COLO668 (cell line): ENCODE measurements around the gene CEP192.

Source experiments
- DNase-seq: peaks from one replicate; lab custom pipeline; 2025; ENCODE audit not compliant: unreplicated experiment; lab: John Stamatoyannopoulos, UW

The CEP192 gene

GRCh38 chr18:13099113-13099512 is 108.0 kb downstream of the CEP192 start:
- no peak for DNase-seq

- no peak for DNase-seq
Measured at GRCh38 chr18:13100942-13101658, 109.9 kb downstream of the CEP192 start.

DNA sequence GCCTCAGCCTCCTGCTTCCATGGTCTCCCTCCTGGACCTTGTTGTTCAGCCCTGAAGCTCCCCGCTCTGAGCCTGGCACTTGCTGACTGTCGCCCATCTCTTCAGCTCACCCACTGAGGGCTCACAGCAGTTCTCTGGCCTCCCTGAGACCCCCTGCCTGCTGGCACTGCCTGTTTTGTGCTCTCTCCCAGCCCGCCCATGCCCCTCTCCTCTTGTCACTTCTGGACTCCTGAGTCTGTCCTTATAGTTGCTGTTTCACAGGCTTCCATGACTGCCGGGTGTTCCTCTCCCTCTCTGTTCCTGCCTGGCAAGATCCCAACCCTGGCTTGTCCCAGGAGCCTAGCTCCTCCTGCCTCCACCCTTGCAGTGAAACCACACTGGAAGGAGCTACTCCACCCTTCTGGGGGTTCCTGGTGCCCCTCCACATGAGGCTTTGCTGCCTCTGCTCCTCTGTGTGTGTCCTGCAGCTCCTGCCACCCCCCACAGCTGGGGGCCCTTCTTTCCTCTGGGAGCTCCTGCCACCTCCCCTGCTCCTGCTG is 110.6 kb downstream of the CEP192 start:
- no peak for DNase-seq

GRCh38 chr18:13103366-13103765 is 112.2 kb downstream of the CEP192 start:
- DNase-seq = no peak

GRCh38 chr18:13105059-13105458 is 113.9 kb downstream of the CEP192 start:
- DNase-seq = no peak

GRCh38 chr18:13107074-13107473 is 115.9 kb downstream of the CEP192 start:
- DNase-seq = no peak

GRCh38 chr18:13108330-13108729 is 117.2 kb downstream of the CEP192 start:
- DNase-seq = no peak

DNA sequence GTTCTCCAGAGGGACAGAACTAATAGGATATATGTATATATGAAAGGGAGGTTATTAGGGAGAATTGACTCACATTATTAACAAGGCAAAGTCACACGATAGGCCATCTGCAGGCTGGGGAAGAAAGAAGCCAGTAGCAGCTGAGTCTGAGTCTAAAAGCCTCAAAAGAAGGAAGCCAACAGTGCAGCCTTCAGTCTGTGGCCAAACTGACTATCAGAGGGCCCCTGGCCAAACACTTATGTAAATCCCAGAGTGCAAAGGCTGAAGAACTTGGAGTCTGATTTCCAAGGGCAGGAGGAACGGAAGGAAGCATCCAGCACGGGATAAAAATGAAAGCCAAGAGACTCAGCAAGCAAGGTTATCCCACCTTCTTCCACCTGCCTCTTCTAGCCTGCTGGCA is 119.4 kb downstream of the CEP192 start:
- DNase-seq = no peak

- peak; percentile 58 for DNase-seq
Measured at GRCh38 chr18:13112982-13113381, 121.8 kb downstream of the CEP192 start.

DNA sequence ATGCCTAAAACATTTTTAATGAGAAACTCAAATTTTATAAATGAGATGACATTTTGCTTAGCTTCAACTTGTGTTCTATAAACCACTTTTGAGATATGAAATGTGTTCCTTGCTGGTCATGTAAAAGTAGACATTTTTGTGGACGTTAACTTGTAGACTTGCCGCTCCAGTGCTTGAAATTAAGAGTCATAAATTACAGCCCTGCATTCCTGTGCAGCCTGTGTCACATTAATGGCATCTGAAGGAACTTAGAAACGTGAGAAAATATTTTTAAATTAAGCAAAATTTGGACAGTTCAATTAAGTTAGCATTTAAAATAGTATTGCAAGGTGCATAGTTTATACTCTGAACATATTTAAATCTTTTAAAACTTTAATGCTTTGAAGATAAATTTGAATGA is 129.1 kb downstream of the CEP192 start:
- DNase-seq = no peak

GRCh38 chr18:13120983-13121441 is 129.8 kb downstream of the CEP192 start:
- DNase-seq = no peak

- DNase-seq = no peak
Measured at GRCh38 chr18:13124411-13124810, 133.2 kb downstream of the CEP192 start.

GRCh38 chr18:13125191-13125590 is 134.0 kb downstream of the CEP192 start:
- no peak for DNase-seq

DNA sequence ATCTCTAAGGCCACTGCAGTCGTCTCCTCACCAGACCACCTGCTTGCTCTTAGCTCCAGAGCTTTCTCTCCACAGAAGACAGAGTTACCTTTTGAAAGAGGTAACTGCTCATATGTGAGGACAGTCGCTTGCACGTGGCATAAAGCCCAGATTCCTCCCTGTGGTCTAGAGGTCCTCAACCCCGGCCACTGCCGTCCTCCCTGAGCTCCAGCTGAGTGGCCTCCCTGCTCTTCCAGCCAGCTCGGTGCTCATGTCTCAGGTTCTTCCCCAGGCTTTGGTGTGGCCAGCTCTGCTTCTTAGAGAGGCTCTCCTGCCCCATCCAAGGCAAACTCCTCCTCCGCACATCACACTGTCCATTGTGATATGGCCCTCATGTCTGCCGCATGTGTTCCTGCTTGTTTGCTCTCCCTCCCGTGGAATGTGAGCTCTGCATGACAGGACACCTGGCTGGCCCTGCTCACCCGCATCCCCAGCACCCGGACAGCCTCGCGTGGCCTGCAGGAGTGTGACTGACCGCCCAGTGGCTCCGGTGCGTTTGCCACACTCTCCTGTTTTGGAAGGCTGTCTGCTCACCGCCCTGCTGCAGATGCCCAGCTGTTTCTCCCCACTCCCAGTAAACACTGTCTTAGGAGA is 135.9 kb downstream of the CEP192 start:
- DNase-seq = no peak

GRCh38 chr18:13131283-13131682 is 140.1 kb downstream of the CEP192 start:
- no peak for DNase-seq

DNA sequence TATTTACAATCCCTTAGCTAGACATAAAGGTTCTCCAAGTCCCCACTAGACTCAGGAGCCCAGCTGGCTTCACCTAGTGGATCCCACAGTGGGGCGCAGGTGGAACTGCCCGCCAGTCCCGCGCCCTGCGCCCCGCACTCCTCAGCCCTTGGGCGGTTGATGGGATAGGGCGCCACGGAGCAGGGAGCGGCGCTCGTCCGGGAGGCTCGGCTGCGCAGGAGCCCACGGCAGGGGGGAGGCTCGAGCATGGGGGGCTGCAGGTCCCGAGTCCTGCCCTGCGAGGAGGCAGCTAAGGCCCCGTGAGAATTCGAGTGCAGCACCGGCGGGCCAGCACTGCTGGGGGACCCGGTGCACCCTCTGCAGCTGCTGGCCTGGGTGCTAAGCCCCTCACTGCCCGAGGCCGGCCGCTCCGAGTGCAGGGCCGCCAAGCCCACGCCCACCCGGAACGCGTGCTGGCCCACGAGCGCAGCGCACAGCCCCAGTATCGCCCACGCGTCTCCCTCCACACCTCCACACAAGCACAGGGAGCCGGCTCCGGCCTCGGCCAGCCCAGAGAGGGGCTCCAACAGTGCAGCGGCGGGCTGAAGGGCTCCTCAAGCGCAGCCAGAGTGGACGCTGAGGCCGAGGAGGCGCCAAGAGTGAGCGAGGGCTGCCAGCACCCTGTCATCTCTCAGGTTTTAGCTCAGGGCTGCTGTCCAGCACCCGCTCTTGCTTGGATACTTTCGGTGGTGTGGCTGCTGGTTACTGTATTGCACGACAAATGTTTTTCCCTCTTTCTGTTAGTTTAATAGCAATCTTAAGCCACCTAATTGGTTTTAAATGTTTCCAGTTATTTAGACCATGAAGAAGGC is 143.6 kb downstream of the CEP192 start:
- DNase-seq = no peak

DNA sequence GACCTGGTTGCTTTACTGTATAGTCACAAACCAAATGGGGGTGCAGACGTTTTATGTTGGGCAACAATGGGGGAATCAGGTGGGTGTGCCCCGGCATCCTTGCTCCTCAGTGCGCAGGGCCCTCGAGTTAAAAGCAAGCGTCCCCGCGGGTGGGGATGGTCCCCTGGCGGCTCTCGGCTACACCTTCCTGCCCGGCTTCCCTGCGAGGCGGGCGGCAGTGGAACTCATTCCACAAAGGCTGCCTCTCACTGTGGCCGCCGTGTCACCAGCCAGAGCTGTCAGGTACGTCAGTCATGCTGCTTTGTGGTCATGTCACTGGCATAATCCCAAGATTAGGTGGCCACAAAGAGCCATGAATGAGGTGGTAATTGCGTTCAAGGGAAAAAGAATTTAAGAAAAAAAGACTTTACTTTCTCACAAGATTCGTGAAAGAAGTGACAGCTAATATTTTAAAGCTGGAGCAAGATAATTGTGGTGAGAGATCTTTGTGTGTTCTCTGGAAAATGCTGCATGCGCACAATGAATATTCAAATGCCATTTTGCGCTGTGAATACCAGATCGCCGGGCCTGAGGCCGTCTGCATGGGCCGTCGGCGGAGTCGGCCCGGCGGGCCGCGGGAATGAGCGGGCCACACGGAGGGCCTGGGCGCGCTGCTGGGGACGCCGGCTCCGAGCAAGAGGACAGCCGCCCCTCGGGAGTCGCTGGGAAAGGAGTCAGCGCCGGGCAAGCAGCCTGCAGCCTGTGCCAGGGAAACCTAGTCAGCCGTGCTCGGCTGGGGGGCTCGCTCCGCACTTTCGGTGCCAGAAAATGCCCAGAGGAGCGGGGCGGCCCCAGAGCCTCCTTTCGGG is 145.1 kb downstream of the CEP192 start:
- peak; percentile 65 for DNase-seq

DNA sequence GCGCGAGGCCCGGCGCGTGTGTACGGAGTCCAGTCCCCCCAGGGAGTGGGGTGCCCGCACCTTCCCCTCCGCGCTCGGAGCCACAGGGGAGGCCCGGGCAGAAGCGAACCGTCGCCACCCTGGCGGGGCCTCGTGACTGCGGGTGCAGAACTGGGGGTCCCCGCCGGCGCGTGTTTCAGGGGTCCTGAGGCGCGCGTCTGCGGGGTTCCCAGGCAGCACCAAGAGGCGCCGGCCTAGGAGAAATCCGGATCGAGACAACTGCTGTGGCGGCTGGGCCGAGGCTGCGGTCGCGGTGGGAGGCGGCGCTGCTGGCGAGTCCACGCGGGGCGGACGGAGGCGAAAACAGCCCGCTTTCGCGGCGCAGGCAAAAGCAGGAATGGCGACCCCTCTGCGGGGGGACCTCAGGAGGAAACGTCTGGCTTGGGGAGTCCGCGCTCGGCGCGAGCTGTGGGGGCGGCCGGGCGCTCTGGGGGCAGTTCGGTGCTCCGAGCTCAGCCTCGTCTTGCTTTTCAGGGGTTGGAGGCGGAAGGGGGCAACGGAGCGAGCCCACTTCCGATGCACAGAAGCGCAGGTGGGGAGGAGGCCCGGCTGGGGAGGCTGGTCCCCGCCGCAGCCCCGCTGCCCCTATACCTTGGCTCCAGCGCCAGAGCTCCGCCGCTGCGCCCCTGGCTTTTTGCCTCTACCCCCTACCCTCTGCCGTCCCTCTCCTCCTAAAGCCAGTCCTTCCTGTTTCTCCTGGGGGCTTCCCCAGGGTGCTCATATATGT is 145.9 kb downstream of the CEP192 start:
- peak; percentile 68 for DNase-seq

- DNase-seq = peak; percentile 68
Measured at GRCh38 chr18:13137670-13138419, 146.7 kb downstream of the CEP192 start.
